Mesenchymal stem cell (in vitro differentiated cells and primary cell): Measurements from ENCODE around the gene SCFD2.

Source experiments
- DNase-seq: peaks from one replicate; pipeline ENCODE4 v3.0.0-alpha.2; 2013
- H2AFZ ChIP-seq: one replicate; pipeline ENCODE4 v1.6.1; 2013; ENCODE audit warnings: low read depth, mild to moderate bottlenecking, control low read depth, inconsistent platforms, low read length, moderate library complexity
- H2AK5ac ChIP-seq: 2 replicates; pipeline ENCODE4 v1.6.1; 2013; ENCODE audit warnings: low read length, moderate library complexity, mild to moderate bottlenecking, inconsistent platforms; ENCODE audit not compliant: severe bottlenecking
- H2BK120ac ChIP-seq: one replicate; pipeline ENCODE4 v1.6.1; 2013; ENCODE audit warnings: low read depth, mild to moderate bottlenecking, inconsistent platforms, low read length, moderate library complexity
- H2BK12ac ChIP-seq, 2 experiments: one replicate each; pipeline ENCODE4 v1.6.1; 2013; ENCODE audit warnings: inconsistent platforms in 2 of 2, low read length in 2 of 2, mild to moderate bottlenecking in 2 of 2, moderate library complexity in 2 of 2, control low read depth in 1 of 2
- H2BK15ac ChIP-seq: one replicate; pipeline ENCODE4 v1.6.1; 2013; ENCODE audit warnings: mild to moderate bottlenecking, low read depth, inconsistent platforms; ENCODE audit not compliant: poor library complexity, severe bottlenecking
- H2BK5ac ChIP-seq: 2 replicates; pipeline ENCODE4 v1.6.1; 2013; ENCODE audit warnings: low read depth, mild to moderate bottlenecking, low read length, control low read depth, inconsistent platforms; ENCODE audit not compliant: poor library complexity, severe bottlenecking
- H3K14ac ChIP-seq, 2 experiments: one replicate each; pipeline ENCODE4 v1.6.1; 2013; ENCODE audit warnings: inconsistent platforms in 2 of 2, low read length in 2 of 2, control low read depth in 1 of 2, mild to moderate bottlenecking in 1 of 2, moderate library complexity in 1 of 2
- H3K18ac ChIP-seq, 2 experiments: one replicate each; pipeline ENCODE4 v1.6.1; 2013; ENCODE audit warnings: inconsistent platforms in 2 of 2, low read length in 2 of 2, control low read depth in 1 of 2, low read depth in 1 of 2, mild to moderate bottlenecking in 1 of 2
- H3K23ac ChIP-seq, 2 experiments: one replicate each; pipeline ENCODE4 v1.6.1; 2013; ENCODE audit warnings: inconsistent platforms in 2 of 2, low read length in 2 of 2, mild to moderate bottlenecking in 2 of 2, moderate library complexity in 2 of 2, control low read depth in 1 of 2
- H3K27ac ChIP-seq: 2 replicates; pipeline ENCODE4 v1.5.1; 2013; ENCODE audit warnings: mild to moderate bottlenecking, moderate library complexity, low read length, control low read depth, inconsistent platforms; ENCODE audit not compliant: poor library complexity, severe bottlenecking
- H3K27me3 ChIP-seq, 2 experiments: 2 replicates each; pipeline versions ENCODE4 v1.6.1 to v1.7.0; 2013; ENCODE audit warnings: low read length in 2 of 2, mild to moderate bottlenecking in 2 of 2, moderate library complexity in 2 of 2, control low read depth in 1 of 2, inconsistent platforms in 1 of 2; ENCODE audit not compliant: control insufficient read depth in 1 of 2, insufficient read depth in 1 of 2
- H3K36me3 ChIP-seq, 2 experiments: 2 replicates each; pipeline versions ENCODE4 v1.6.1 to v1.7.0; 2013; ENCODE audit warnings: low read length in 2 of 2, control low read depth in 1 of 2, inconsistent platforms in 1 of 2, low read depth in 1 of 2, mild to moderate bottlenecking in 1 of 2; ENCODE audit not compliant: insufficient read depth in 2 of 2, control insufficient read depth in 1 of 2
- H3K4ac ChIP-seq, 2 experiments: one replicate each; pipeline ENCODE4 v1.6.1; 2013; ENCODE audit warnings: inconsistent platforms in 2 of 2, low read length in 2 of 2, mild to moderate bottlenecking in 2 of 2, moderate library complexity in 2 of 2, control low read depth in 1 of 2, low read depth in 1 of 2
- H3K4me1 ChIP-seq: 2 replicates; pipeline ENCODE4 v1.6.1; 2013; ENCODE audit warnings: low read depth, low read length, control low read depth; ENCODE audit not compliant: control insufficient read depth, insufficient read depth
- H3K4me2 ChIP-seq: 2 replicates; pipeline ENCODE4 v1.6.1; 2013; ENCODE audit warnings: low read length, mild to moderate bottlenecking, inconsistent platforms; ENCODE audit not compliant: poor library complexity, severe bottlenecking
- H3K4me3 ChIP-seq, 2 experiments: 2 replicates each; pipeline versions ENCODE4 v1.5.1 to v1.7.0; 2013; ENCODE audit warnings: low read length in 2 of 2, mild to moderate bottlenecking in 2 of 2, control low read depth in 1 of 2, low read depth in 1 of 2; ENCODE audit not compliant: insufficient read depth in 1 of 2
- H3K79me1 ChIP-seq: replicated peaks from 2 replicates; pipeline ENCODE4 v1.6.1; 2013; ENCODE audit warnings: mild to moderate bottlenecking, control low read depth, low read length, inconsistent platforms; ENCODE audit not compliant: poor library complexity, severe bottlenecking
- H3K9ac ChIP-seq: 2 replicates; pipeline ENCODE4 v1.7.0; 2013; ENCODE audit warnings: mild to moderate bottlenecking, low read length, moderate library complexity
- H3K9me3 ChIP-seq: 2 replicates; pipeline ENCODE4 v1.7.0; 2013; ENCODE audit warnings: mild to moderate bottlenecking, low read length; ENCODE audit not compliant: control insufficient read depth
- H4K8ac ChIP-seq: one replicate; pipeline ENCODE4 v1.6.1; 2013; ENCODE audit warnings: inconsistent platforms, mild to moderate bottlenecking, low read length, moderate library complexity
- H4K91ac ChIP-seq: one replicate; pipeline ENCODE4 v1.6.1; 2013; ENCODE audit warnings: mild to moderate bottlenecking, low read length, inconsistent platforms
- WGBS: methylation state at CpG from one replicate; pipeline ENCODE4 v1.1.7; 2013; ENCODE audit warnings: mixed read lengths; 5-methylcytosine and 5-hydroxymethylcytosine counted together

The SCFD2 gene

DNA sequence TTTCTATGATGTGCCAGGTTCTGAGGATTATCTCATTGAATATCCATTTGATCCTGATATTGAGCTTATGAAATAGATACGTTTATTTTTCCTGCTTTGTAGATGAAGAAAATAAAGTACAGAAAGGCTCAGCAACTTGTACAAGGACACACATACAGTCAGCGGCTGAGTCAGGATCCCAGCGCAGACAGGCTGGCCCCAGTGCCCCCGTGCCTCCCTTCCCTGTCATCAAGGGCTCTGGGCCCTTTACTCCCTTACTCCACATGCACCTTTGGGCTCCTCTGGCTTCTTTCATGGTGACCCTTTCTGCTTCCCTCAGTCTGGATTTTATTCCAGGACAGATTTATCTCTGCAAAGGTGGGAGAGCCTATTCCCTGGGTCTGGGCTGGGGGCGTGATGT lies 490.9 kb downstream of the SCFD2 start:
- H3K79me1 ChIP-seq, result no peaks in the 10 kb centered on the region
- no peak overlapping the region for H4K91ac ChIP-seq
- no peak overlapping the region for H2BK5ac ChIP-seq
- no peak overlapping the region for H3K4me3 ChIP-seq
- no peak overlapping the region for H3K18ac ChIP-seq
- WGBS, result 95% methylated on average over 5 of the region's 5 CpGs
- H3K23ac ChIP-seq, result no peak overlapping the region
- H4K8ac ChIP-seq, result no peak overlapping the region
- no peak overlapping the region for H3K27ac ChIP-seq
- no peak overlapping the region for H3K4ac ChIP-seq
- H2AFZ ChIP-seq, result no peak overlapping the region
- no peaks in the 10 kb centered on the region for H3K27me3 ChIP-seq
- no peak overlapping the region for H2BK120ac ChIP-seq
- H2BK12ac ChIP-seq, result no peak overlapping the region
- no peaks in the 10 kb centered on the region for H3K9me3 ChIP-seq
- no peak overlapping the region for H2BK15ac ChIP-seq
- DNase-seq, result no peak
- peaks cover 4% of the 10 kb centered on the region for H3K4me1 ChIP-seq
- H3K14ac ChIP-seq, result no peak overlapping the region
- H3K4me2 ChIP-seq, result no peak overlapping the region
- H3K36me3 ChIP-seq, result peaks cover 3 to 48% of the 10 kb centered on the region in 2 experiments
- H3K9ac ChIP-seq, result no peak overlapping the region
- H2AK5ac ChIP-seq, result no peak overlapping the region

DNA sequence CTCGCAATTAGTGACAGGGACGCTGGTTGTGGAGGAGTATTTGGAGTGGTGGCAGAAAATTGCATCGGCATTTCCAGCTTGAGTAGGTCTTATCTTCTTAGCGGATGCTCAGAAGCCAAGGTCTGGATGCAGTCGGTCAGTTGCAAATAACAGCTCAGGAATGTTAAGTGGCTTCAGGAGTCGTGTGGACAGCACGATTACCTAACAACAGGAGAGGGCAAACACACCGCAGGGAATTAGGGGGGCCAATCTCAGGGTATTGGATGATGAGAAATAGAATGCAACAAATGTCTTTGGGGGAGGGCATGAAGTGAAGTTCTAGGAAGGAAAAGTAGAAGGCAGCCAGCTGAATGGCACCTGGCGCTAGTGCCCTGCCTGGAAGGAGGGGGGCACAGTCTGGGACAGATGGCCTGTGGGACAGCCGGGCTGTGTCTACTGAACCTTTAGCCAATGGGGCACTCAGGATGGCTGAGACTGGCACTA lies 492.0 kb downstream of the SCFD2 start:
- WGBS, result 31% methylated on average over 10 of the region's 10 CpGs

DNA sequence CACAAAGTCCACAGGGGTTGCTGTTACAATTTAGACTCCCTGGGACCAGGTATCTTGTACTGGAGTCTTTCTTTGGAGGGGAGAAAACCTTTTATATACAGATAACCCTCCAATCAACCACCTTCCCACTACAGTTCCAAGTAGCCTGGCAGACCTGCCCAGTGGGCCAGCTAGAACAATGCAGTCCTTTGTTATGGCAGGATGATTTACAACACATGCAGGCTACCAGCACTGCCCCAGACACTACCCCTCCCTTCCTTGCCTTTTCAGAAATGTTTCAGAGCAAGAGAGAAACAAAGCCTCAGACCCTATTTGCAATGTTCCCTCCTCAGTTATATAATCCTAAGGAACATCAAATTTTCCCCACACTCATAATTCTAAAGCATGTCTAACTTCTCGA lies 492.7 kb downstream of the SCFD2 start:
- no peaks in the 10 kb centered on the region for H3K9me3 ChIP-seq
- no peak for DNase-seq
- H2BK15ac ChIP-seq, result no peak overlapping the region
- no peak overlapping the region for H3K23ac ChIP-seq
- H2AFZ ChIP-seq, result no peak overlapping the region
- no peak overlapping the region for H4K8ac ChIP-seq
- no peak overlapping the region for H2AK5ac ChIP-seq
- H3K79me1 ChIP-seq, result no peaks in the 10 kb centered on the region
- H3K4me2 ChIP-seq, result no peak overlapping the region
- no peak overlapping the region for H2BK12ac ChIP-seq
- H2BK120ac ChIP-seq, result no peak overlapping the region
- no peak overlapping the region for H4K91ac ChIP-seq
- 80% methylated on average over 1 of the region's 1 CpG for WGBS
- no peak overlapping the region for H3K4me3 ChIP-seq
- no peak overlapping the region for H2BK5ac ChIP-seq
- no peak overlapping the region for H3K27ac ChIP-seq
- no peak overlapping the region for H3K9ac ChIP-seq
- H3K14ac ChIP-seq, result no peak overlapping the region
- H3K4ac ChIP-seq, result no peak overlapping the region
- H3K27me3 ChIP-seq, result no peaks in the 10 kb centered on the region
- H3K4me1 ChIP-seq, result peaks cover 7% of the 10 kb centered on the region
- H3K18ac ChIP-seq, result no peak overlapping the region
- H3K36me3 ChIP-seq, result peaks cover 3 to 45% of the 10 kb centered on the region in 2 experiments

More for the DNA sequence above, 492.0 kb downstream of the SCFD2 start:
- no peak overlapping the region for H3K18ac ChIP-seq
- no peak overlapping the region for H3K4me2 ChIP-seq
- no peak overlapping the region for H3K4me3 ChIP-seq
- H2BK5ac ChIP-seq, result no peak overlapping the region
- H3K23ac ChIP-seq, result peak overlapping the region in 1 of 2 experiments; percentile 87
- H3K27ac ChIP-seq, result no peak overlapping the region
- peaks cover 3 to 45% of the 10 kb centered on the region in 2 experiments for H3K36me3 ChIP-seq
- H2BK12ac ChIP-seq, result no peak overlapping the region
- DNase-seq, result peak; percentile 58
- H2AK5ac ChIP-seq, result no peak overlapping the region
- H3K79me1 ChIP-seq, result no peaks in the 10 kb centered on the region
- H2BK120ac ChIP-seq, result no peak overlapping the region
- no peak overlapping the region for H3K9ac ChIP-seq
- peak overlapping the region in 1 of 2 experiments; percentile 80 for H3K14ac ChIP-seq
- no peak overlapping the region for H4K8ac ChIP-seq
- no peak overlapping the region for H3K4ac ChIP-seq
- no peak overlapping the region for H4K91ac ChIP-seq
- no peaks in the 10 kb centered on the region for H3K27me3 ChIP-seq
- peaks cover 7% of the 10 kb centered on the region for H3K4me1 ChIP-seq
- no peak overlapping the region for H2BK15ac ChIP-seq
- H3K9me3 ChIP-seq, result no peaks in the 10 kb centered on the region
- no peak overlapping the region for H2AFZ ChIP-seq

DNA sequence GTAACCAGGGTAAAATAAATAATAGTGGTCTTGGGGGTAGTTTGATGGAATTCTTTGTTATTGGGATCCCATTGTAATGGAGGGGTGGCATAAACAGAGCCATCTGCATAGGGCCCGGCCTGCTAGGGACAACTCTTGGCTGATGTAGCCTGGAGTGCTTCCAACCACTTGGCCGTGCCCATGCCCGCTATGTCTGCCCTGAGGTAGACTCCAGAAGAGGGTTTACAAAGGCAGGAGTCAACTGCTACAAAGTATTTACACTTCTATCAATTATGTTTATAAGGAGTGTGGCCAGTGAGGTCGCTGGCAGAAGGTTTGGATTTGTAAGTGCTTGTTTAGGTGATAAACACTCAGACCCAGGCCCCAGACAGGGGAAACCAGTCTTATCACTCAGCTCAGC lies 495.6 kb downstream of the SCFD2 start:
- Histone ChIP-seq H3K14ac (no peak overlapping the region), H3K36me3 (peaks cover 5 to 63% of the 10 kb centered on the region in 2 experiments), H2AFZ (no peak overlapping the region), H2BK120ac (no peak overlapping the region), H3K9me3 (no peaks in the 10 kb centered on the region), H3K4me3 (no peak overlapping the region), H3K4me2 (no peak overlapping the region), H3K79me1 (no peaks in the 10 kb centered on the region), H2BK12ac (no peak overlapping the region), H3K4me1 (peaks cover 4% of the 10 kb centered on the region), H3K27ac (no peak overlapping the region), H3K27me3 (no peaks in the 10 kb centered on the region), H2AK5ac (no peak overlapping the region), H3K23ac (no peak overlapping the region), H3K4ac (no peak overlapping the region), H2BK15ac (no peak overlapping the region), H4K8ac (no peak overlapping the region), H3K18ac (no peak overlapping the region), H4K91ac (no peak overlapping the region), H2BK5ac (no peak overlapping the region), H3K9ac (no peak overlapping the region)
- 84% methylated on average over 4 of the region's 4 CpGs for WGBS
- DNase-seq, result no peak
